Nephron (organoid): Measurements from ENCODE around the gene EXOSC7.

ENCODE experiments used
- H3K27ac Mint-ChIP-seq, 3 experiments: 2 replicates each; pipeline ENCODE4 v1.8.0; 2020; ENCODE audit warnings: mixed read lengths in 3 of 3, mild to moderate bottlenecking in 2 of 3, moderate library complexity in 1 of 3
- H3K27me3 Mint-ChIP-seq: 2 replicates; pipeline ENCODE4 v1.8.0; 2021; ENCODE audit warnings: low read depth, mild to moderate bottlenecking, moderate library complexity, mixed read lengths
- H3K36me3 Mint-ChIP-seq: 2 replicates; pipeline ENCODE4 v1.8.0; 2020; ENCODE audit warnings: low read depth, mixed read lengths
- H3K4me1 Mint-ChIP-seq: 2 replicates; pipeline ENCODE4 v1.8.0; 2020; ENCODE audit warnings: mixed read lengths
- H3K4me3 Mint-ChIP-seq, 3 experiments: 2 replicates each; pipeline ENCODE4 v1.8.0; 2020; ENCODE audit warnings: mild to moderate bottlenecking in 3 of 3, mixed read lengths in 3 of 3, moderate library complexity in 2 of 3
- H3K9me3 Mint-ChIP-seq: 2 replicates; pipeline ENCODE4 v1.8.0; 2020; ENCODE audit warnings: mixed read lengths
- TF ChIP-seq, protein P1 (sequence below), 3 experiments: fragments of 200-600 bp; sonication (generic); IDR thresholded peaks; one replicate each; pipeline ENCODE4 v1.5.0; 2021; ENCODE audit warnings: antibody characterized with exemption in 3 of 3; ENCODE audit not compliant: unreplicated experiment in 3 of 3

Gene EXOSC7

DNA sequence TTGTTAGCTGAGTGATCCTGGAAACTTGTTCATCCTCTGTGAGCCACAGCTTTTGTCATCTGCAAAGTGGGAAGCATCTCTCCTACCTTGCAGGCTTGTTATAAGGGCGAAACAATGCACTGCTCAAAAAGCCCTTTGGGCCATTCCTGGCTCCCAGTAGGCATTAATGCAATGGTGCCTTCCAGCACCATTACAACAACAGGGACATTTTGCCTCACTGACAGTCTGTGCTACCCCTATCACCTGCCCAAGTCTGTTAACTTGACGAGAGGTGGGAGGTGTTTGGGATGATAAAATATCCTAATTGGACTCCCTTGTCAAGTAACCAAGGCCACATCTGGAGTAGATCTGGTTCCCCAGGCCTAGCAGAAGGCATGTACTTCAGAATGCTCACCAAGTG, 44.3 kb upstream of the EXOSC7 start:
- TF ChIP-seq, protein P1, sequence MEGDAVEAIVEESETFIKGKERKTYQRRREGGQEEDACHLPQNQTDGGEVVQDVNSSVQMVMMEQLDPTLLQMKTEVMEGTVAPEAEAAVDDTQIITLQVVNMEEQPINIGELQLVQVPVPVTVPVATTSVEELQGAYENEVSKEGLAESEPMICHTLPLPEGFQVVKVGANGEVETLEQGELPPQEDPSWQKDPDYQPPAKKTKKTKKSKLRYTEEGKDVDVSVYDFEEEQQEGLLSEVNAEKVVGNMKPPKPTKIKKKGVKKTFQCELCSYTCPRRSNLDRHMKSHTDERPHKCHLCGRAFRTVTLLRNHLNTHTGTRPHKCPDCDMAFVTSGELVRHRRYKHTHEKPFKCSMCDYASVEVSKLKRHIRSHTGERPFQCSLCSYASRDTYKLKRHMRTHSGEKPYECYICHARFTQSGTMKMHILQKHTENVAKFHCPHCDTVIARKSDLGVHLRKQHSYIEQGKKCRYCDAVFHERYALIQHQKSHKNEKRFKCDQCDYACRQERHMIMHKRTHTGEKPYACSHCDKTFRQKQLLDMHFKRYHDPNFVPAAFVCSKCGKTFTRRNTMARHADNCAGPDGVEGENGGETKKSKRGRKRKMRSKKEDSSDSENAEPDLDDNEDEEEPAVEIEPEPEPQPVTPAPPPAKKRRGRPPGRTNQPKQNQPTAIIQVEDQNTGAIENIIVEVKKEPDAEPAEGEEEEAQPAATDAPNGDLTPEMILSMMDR (IDR thresholded peaks at IDR 0.05; ENCODE audit: unreplicated experiment in 3 of 3): no peak
- H3K4me3 Mint-ChIP-seq: no peak overlapping the region
- no peaks in the 10 kb centered on the region for H3K27me3 Mint-ChIP-seq
- no peaks in the 10 kb centered on the region for H3K9me3 Mint-ChIP-seq
- peak overlapping the region in 1 of 3 experiments; percentile 54 for H3K27ac Mint-ChIP-seq
- peaks cover 42% of the 10 kb centered on the region for H3K36me3 Mint-ChIP-seq
- no peaks in the 10 kb centered on the region for H3K4me1 Mint-ChIP-seq

DNA sequence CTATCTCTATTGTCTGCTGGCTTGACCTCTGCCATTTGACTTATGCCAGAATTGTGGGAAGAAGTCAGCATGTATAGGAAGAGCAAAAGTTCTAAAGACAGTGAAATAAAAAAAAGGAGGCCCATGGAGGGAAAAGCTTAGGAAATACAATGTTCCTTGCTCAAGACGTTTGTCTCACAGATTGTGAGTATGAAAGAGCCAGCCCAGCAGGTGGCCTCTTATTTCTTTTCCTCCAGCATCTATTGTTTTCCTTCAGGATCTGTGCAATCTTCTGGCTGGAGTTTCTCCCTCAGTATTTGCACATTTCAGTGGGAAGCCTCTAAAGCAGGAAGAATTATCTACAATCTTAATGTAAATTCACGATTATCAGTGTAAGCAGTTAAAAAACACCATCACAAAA, 43.8 kb upstream of the EXOSC7 start:
- Mint-ChIP-seq H3K27ac (peak overlapping the region in 1 of 3 experiments; percentile 54), H3K4me3 (no peak overlapping the region), H3K36me3 (peaks cover 39% of the 10 kb centered on the region), H3K27me3 (no peaks in the 10 kb centered on the region), H3K4me1 (no peaks in the 10 kb centered on the region), H3K9me3 (no peaks in the 10 kb centered on the region)
- TF ChIP-seq, protein P1 (IDR thresholded peaks at IDR 0.05; ENCODE audit: unreplicated experiment in 3 of 3): no peak

DNA sequence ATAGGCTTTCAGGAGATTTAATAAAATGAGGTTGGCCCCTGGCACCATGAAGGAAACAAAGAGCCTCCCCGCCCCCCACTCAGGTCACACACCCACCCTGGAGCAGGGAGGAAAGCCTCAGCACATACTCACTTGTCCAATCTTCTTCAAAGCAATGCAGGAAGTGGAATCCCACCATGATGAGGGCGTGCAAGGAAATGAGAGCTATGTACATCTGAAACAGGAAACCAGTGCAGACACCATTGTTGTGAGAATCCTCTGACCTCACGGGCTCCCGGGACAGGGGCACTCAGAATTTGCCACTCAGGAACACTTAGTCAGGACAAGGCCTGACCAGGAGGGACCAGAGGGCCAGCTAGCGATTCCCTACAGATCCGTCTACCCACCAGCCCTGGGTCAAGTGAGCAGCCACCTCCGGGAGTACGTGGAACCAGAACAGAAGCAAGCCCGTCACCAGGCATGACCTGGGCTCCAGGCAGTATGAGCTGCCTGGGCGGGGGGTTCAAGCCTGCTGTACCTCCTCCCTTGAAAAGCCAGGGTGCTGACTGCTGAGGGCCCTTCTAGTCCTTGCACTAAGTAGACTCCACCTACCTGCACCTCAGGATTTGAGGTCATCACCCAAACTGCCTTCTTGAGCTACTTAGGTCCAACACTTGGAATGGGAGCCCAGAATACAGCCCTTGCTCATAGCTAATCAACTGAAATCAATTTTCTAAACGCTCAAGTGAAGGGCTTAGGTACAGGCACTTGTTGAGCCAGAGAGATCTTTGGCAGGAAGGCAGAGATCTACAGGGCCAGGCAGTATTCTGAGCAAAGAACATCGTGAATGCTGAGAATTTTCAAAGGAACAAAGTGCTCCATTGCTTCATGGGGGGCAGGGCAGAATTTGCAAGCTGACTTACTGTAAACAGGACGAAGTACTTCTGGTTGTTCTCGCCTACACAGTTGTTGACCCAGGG, 42.8 kb upstream of the EXOSC7 start:
- peak overlapping the region in 1 of 3 experiments; percentile 54 for H3K27ac Mint-ChIP-seq

GRCh38 chr3:44939581-44940036, 36.4 kb upstream of the EXOSC7 start:
- TF ChIP-seq, protein P1 (IDR thresholded peaks at IDR 0.05; ENCODE audit: unreplicated experiment in 3 of 3): no peak
- Mint-ChIP-seq H3K36me3 (peaks cover 59% of the 10 kb centered on the region), H3K4me3 (no peak overlapping the region), H3K27me3 (no peaks in the 10 kb centered on the region), H3K27ac (no peak overlapping the region), H3K9me3 (no peaks in the 10 kb centered on the region), H3K4me1 (no peaks in the 10 kb centered on the region)

More for the DNA sequence above, 42.8 kb upstream of the EXOSC7 start:
- TF ChIP-seq, protein P1 (IDR thresholded peaks at IDR 0.05; ENCODE audit: unreplicated experiment in 3 of 3): no peak
- Mint-ChIP-seq H3K9me3 (no peaks in the 10 kb centered on the region), H3K36me3 (peaks cover 43% of the 10 kb centered on the region), H3K4me1 (no peaks in the 10 kb centered on the region), H3K4me3 (no peak overlapping the region), H3K27me3 (no peaks in the 10 kb centered on the region)

DNA sequence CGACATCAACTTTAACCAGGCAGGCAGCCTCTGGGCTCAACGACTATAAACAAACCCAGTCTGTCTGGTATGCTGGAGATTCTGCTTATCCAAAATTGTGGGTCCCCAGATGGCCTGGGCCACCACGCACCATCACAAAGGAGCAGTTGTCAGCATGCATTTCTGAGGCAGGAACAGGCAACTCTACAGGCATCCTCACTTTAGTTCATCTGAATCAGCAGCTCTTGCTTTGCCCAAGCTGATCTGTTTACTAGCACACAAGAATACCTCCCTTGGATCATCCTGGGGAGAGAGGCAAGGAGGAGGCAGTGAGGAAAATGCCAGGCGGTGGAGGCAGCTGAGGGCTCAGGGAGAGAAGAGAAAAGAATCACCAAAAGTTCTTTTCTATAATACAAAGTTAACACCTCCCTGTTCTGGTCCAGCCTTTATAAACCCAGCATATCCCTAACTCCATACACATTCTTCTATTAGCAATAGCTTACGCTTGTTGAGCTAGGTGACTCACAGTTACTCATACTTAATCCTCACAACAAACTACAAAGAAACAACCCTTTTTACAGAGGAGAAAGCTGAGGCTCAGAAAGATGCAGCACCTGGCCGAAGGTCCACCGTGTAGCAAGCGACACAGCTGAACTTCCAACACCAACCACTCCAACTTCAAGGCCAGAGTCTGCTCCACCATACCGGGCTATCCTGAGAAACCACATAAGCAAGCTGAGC, 33.7 kb upstream of the EXOSC7 start:
- Mint-ChIP-seq H3K27ac (no peak overlapping the region), H3K9me3 (no peaks in the 10 kb centered on the region), H3K27me3 (no peaks in the 10 kb centered on the region), H3K4me1 (no peaks in the 10 kb centered on the region), H3K4me3 (no peak overlapping the region), H3K36me3 (peaks cover 46% of the 10 kb centered on the region)
- TF ChIP-seq, protein P1 (IDR thresholded peaks at IDR 0.05; ENCODE audit: unreplicated experiment in 3 of 3): no peak
